PC-9 (cell line): ENCODE results near the gene SYTL1. TPM values are rescaled to one million over a fixed set of nuclear protein-coding genes. Genes with fewer than 3 reads are reported as not detected.

Source experiments
- BruUV-seq: library from RNA; stranded (reverse); fragments of 400-500 nt; replicated peaks from 2 replicates; lab custom pipeline; 2021; lab: Mats Ljungman, UMichigan
- CTCF ChIA-PET: fragments of 300-600 bp; sonication (Branson Sonifier 250); formaldehyde crosslinking; loops from one replicate; lab custom pipeline; 2022; ENCODE audit warnings: antibody characterized with exemption; lab: Charles Lee
- POLR2A ChIA-PET: fragments of 300-600 bp; sonication (Branson Sonifier 250); formaldehyde crosslinking; loops from one replicate; lab custom pipeline; 2022; ENCODE audit warnings: antibody characterized with exemption; ENCODE audit not compliant: unreplicated experiment; lab: Charles Lee
- DNase-seq, 2 experiments: peaks; one replicate each; pipeline versions ENCODE4 v3.0.0 to v3.0.0-alpha.2; 2015 to 2022; ENCODE audit warnings: mixed read lengths in 1 of 2
- H2AFZ ChIP-seq: fragments of 200-600 bp; sonication (generic); 2 replicates; pipeline ENCODE4 v1.8.1; 2017; ENCODE audit warnings: antibody characterized with exemption
- H3F3A ChIP-seq: fragments of 200-600 bp; sonication (generic); 2 replicates; pipeline ENCODE4 v1.8.1; 2017; ENCODE audit warnings: antibody characterized with exemption, mild to moderate bottlenecking, low read depth; ENCODE audit not compliant: insufficient read depth
- H3K27ac ChIP-seq: fragments of 200-600 bp; sonication (generic); 2 replicates; pipeline ENCODE4 v1.6.1; 2016; ENCODE audit warnings: mixed run types
- H3K27me3 ChIP-seq: fragments of 200-600 bp; sonication (generic); 2 replicates; pipeline ENCODE4 v1.6.1; 2016; ENCODE audit warnings: low read depth, mixed run types; ENCODE audit not compliant: insufficient read depth
- H3K36me3 ChIP-seq: fragments of 200-600 bp; sonication (generic); 2 replicates; pipeline ENCODE4 v1.6.1; 2016; ENCODE audit warnings: low read depth, mixed run types
- H3K4me1 ChIP-seq: fragments of 200-600 bp; sonication (generic); replicated peaks from 2 replicates; pipeline ENCODE4 v1.6.1; 2016; ENCODE audit warnings: mixed run types; ENCODE audit not compliant: insufficient read depth
- H3K4me2 ChIP-seq: fragments of 200-600 bp; sonication (generic); 2 replicates; pipeline ENCODE4 v1.6.1; 2017; ENCODE audit warnings: mixed run types
- H3K4me3 ChIP-seq: fragments of 200-600 bp; sonication (generic); 2 replicates; pipeline ENCODE4 v1.6.1; 2016; ENCODE audit warnings: mixed run types
- H3K79me2 ChIP-seq: fragments of 200-600 bp; sonication (generic); 2 replicates; pipeline ENCODE4 v1.6.1; 2017; ENCODE audit warnings: low read depth, mixed run types
- H3K9me2 ChIP-seq: fragments of 200-600 bp; sonication (generic); 2 replicates; pipeline ENCODE4 v1.8.1; 2017; ENCODE audit warnings: mild to moderate bottlenecking; ENCODE audit not compliant: insufficient read depth
- H3K9me3 ChIP-seq: fragments of 200-600 bp; sonication (generic); 2 replicates; pipeline ENCODE4 v1.8.1; 2016; ENCODE audit warnings: low read depth; ENCODE audit not compliant: insufficient read depth
- H4K20me1 ChIP-seq: fragments of 200-600 bp; sonication (generic); 2 replicates; pipeline ENCODE4 v1.8.1; 2017; ENCODE audit not compliant: insufficient read depth
- CTCF ChIP-seq: fragments of 200-600 bp; sonication (generic); conservative IDR thresholded peaks from 2 replicates; pipeline ENCODE4 v1.6.1; 2017; ENCODE audit warnings: mixed run types, antibody characterized with exemption, mild to moderate bottlenecking, moderate library complexity
- EZH2 ChIP-seq: fragments of 200-600 bp; sonication (generic); IDR thresholded peaks from 2 replicates; pipeline ENCODE4 v1.8.0; 2017; ENCODE audit warnings: antibody characterized with exemption, low read depth
- intact Hi-C: fragments of 100-400 bp; cut with micrococcal nuclease; formaldehyde crosslinking; loops from one replicate; pipeline ENCODE4 v1.10.0; 2022; ENCODE audit not compliant: unreplicated experiment
- total RNA-seq: library from RNA; stranded (reverse); gene quantifications from 2 replicates; pipeline ENCODE4 v1.2.3, GENCODE V29; 2021

The SYTL1 gene
- total RNA-seq, 1 experiment from 2014 or later: 43.7 TPM

- Histone ChIP-seq H3F3A (no peaks in the 10 kb centered on the region), H3K36me3 (no peaks in the 10 kb centered on the region), H3K4me3 (no peak overlapping the region), H4K20me1 (no peaks in the 10 kb centered on the region), H3K4me2 (no peak overlapping the region), H3K79me2 (no peaks in the 10 kb centered on the region), H3K27me3 (no peaks in the 10 kb centered on the region), H3K4me1 (no peaks in the 10 kb centered on the region), H3K27ac (no peak overlapping the region), H2AFZ (no peak overlapping the region), H3K9me2 (no peaks in the 10 kb centered on the region), H3K9me3 (no peaks in the 10 kb centered on the region)
- ChIA-PET POLR2A (interaction anchor here (0.6 kb wide), 1 partner anchor 1160 kb away, joined by 9 read pairs; no protein-coding TSS in a partner anchor), CTCF (interaction anchor here (0.7 kb wide), 1 partner anchor 84 kb away, joined by 12 read pairs; no protein-coding TSS in a partner anchor)
- TF ChIP-seq CTCF: no peak
- no peak for TF ChIP-seq EZH2
- no peak for DNase-seq
- no TSS peak for BruUV-seq
- intact Hi-C loops: no loop called here
Measured at GRCh38 chr1:27314169-27314568, 27.7 kb upstream of the SYTL1 start.

- no TSS peak for BruUV-seq
- H3F3A ChIP-seq: no peaks in the 10 kb centered on the region
- POLR2A ChIA-PET: no interaction called here
Measured at GRCh38 chr1:27314737-27315136, 27.1 kb upstream of the SYTL1 start.

GRCh38 chr1:27316860-27317259 lies 25.0 kb upstream of the SYTL1 start:
- TF ChIP-seq CTCF (no peak), EZH2 (no peak)
- Histone ChIP-seq H4K20me1 (no peaks in the 10 kb centered on the region), H3K27me3 (no peaks in the 10 kb centered on the region), H3K4me1 (no peaks in the 10 kb centered on the region), H3F3A (no peaks in the 10 kb centered on the region), H3K27ac (no peak overlapping the region), H3K36me3 (no peaks in the 10 kb centered on the region), H3K9me2 (no peaks in the 10 kb centered on the region), H3K79me2 (no peaks in the 10 kb centered on the region), H2AFZ (no peak overlapping the region), H3K4me2 (no peak overlapping the region), H3K9me3 (no peaks in the 10 kb centered on the region), H3K4me3 (no peak overlapping the region)
- no TSS peak for BruUV-seq
- intact Hi-C loops: no loop called here
- no peak for DNase-seq
- ChIA-PET POLR2A (no interaction called here), CTCF (no interaction called here)

More at GRCh38 chr1:27314737-27315136, 27.1 kb upstream of the SYTL1 start:
- Histone ChIP-seq H3K79me2 (no peaks in the 10 kb centered on the region), H3K4me1 (no peaks in the 10 kb centered on the region), H2AFZ (no peak overlapping the region), H3K9me3 (no peaks in the 10 kb centered on the region), H3K27me3 (no peaks in the 10 kb centered on the region), H3K4me3 (no peak overlapping the region), H4K20me1 (no peaks in the 10 kb centered on the region), H3K4me2 (no peak overlapping the region), H3K36me3 (no peaks in the 10 kb centered on the region), H3K27ac (no peak overlapping the region), H3K9me2 (no peaks in the 10 kb centered on the region)
- CTCF ChIA-PET: interaction anchor here (0.7 kb wide), 1 partner anchor 83 kb away, joined by 12 read pairs; no protein-coding TSS in a partner anchor
- DNase-seq: no peak
- intact Hi-C loops: no loop called here
- TF ChIP-seq CTCF (no peak), EZH2 (no peak)
